AG10803 (cell line): ENCODE measurements around the gene ZBED2.
A peak's percentile ranks its signal among the peaks of the same experiment; 100 is the strongest.
"Not testable (repeated sequence)": the region's sequence is repeated elsewhere in the genome, so short reads cannot be mapped to it uniquely, and the experiment has no call there.

Source experiments
- DNase-seq: peaks from one replicate; pipeline ENCODE4 v3.0.0; 2010; ENCODE audit warnings: low read depth
- H3K4me3 ChIP-seq: 2 replicates; pipeline ENCODE4 v1.5.1; 2011; ENCODE audit warnings: mild to moderate bottlenecking, low read length, control low read depth
- TF ChIP-seq, protein P1 (sequence below): conservative IDR thresholded peaks from 2 replicates; pipeline ENCODE4 v1.5.1; 2011; ENCODE audit warnings: mild to moderate bottlenecking, low read length, control low read depth, inconsistent platforms

ZBED2 gene, protein sequence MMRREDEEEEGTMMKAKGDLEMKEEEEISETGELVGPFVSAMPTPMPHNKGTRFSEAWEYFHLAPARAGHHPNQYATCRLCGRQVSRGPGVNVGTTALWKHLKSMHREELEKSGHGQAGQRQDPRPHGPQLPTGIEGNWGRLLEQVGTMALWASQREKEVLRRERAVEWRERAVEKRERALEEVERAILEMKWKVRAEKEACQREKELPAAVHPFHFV

DNA sequence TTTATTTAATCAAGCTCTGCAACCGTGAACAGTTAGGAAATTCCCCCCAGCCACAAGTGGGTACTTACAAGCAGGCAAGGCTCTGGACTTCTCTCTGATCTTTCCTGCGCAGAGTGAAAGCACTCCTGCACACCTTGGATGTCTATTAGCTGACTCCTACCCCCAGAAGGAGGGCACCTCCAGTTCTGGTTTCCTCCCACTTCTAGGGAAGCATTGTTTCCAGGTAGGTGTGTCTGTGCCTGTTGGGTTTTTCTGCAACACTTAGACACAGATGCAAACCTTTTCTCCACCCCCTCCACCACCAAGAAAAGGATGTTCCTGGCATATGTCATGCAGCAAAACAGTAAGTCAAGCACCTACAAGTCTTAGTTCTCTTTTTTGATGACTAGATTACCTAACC lies at the start of gene ZBED2:
Gene ZBED2, minus strand, starts transcription at position 115 of the 400 bp plus-strand sequence. CDS start 1,145 bp downstream, outside the sequence.
- TF ChIP-seq, protein P1, sequence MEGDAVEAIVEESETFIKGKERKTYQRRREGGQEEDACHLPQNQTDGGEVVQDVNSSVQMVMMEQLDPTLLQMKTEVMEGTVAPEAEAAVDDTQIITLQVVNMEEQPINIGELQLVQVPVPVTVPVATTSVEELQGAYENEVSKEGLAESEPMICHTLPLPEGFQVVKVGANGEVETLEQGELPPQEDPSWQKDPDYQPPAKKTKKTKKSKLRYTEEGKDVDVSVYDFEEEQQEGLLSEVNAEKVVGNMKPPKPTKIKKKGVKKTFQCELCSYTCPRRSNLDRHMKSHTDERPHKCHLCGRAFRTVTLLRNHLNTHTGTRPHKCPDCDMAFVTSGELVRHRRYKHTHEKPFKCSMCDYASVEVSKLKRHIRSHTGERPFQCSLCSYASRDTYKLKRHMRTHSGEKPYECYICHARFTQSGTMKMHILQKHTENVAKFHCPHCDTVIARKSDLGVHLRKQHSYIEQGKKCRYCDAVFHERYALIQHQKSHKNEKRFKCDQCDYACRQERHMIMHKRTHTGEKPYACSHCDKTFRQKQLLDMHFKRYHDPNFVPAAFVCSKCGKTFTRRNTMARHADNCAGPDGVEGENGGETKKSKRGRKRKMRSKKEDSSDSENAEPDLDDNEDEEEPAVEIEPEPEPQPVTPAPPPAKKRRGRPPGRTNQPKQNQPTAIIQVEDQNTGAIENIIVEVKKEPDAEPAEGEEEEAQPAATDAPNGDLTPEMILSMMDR: no peak
- no peak within 1 kb of the TSS for H3K4me3 ChIP-seq
- DNase-seq: no peak

DNA sequence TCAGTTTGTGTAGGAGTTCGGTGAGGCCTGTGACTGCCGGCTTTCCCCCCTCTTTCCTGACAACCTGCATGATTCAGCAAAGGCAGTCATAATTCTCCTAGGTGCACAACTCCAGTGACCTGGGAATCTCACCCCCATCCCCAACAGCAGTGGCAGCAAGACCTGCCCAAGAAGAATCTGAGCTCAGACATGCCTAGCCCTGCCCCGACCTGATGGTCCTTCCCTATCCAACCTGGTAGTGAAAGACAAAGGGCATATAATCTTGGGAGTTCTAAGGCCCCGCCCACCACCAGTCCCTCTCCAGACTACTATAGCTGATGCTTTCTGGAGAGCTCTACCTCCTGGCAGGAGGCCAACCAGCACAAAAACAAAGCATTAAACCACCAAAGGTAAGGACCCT lies 44.2 kb upstream of the ZBED2 start:
- TF ChIP-seq, protein P1: no peak
- no peak overlapping the region for H3K4me3 ChIP-seq
- no peak for DNase-seq

DNA sequence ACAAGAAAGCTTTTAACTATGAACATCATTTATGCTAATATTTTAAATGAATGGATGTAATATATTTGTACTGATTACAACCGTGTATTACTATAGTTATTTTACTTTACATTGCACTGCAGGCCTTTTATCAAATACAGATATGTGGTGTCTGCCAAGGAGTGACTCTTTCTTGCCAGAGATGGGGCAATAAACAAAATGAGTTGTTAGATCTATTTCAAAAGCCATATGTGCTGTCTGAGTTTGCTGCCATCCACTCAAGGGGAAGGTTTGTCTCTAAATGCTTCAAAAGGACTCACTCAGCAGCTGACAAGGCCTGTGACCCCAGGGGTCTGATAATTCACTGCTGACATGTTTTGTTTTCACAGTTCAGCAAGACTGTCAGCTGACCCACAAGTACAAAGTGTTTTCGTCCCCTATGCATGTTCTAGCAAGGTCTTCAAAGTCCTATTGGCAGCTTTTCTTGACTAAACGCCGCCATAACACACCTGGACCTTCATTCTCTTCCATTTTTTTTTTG lies 41.3 kb upstream of the ZBED2 start:
- peak; percentile 21 for DNase-seq
- H3K4me3 ChIP-seq: no peak overlapping the region
- TF ChIP-seq, protein P1: no peak

DNA sequence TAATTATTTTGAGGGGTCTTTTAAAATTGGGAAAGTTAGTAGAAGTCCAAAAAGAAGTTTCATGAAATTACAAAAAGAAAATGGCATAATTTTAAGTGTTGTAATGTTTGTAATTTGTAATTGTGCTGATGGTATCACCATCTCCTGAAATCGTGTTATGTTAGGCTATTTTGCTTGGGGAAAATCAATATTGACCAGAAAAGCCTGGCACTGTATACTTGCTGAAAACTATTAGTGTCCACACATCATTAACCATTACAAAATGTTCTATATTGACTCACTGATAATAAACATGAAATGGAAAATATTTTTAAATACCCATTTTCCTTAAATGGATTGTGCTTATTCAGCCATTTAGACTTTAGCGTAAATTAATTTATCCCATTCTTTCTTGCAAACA lies 40.3 kb upstream of the ZBED2 start:
- H3K4me3 ChIP-seq: no peak overlapping the region
- TF ChIP-seq, protein P1: no peak
- DNase-seq: no peak

DNA sequence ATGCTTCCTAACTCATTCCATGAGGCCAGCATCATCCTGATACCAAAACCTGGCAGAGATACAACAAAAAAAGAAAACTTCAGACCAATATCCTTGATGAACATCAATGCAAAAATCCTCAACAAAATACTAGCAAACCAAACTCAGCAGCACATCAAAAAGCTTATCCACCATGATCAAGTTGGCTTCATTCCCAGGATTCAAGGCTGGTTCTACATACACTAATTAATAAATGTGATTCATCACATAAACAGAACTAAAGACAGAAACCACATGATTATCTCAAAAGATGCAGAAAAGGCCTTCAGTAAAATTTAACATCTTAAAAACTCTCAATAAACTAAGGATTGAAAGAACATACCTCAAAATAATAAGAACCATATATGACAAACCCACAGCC lies 35.5 kb upstream of the ZBED2 start:
- not testable (repeated sequence) for DNase-seq, H3K4me3 ChIP-seq

DNA sequence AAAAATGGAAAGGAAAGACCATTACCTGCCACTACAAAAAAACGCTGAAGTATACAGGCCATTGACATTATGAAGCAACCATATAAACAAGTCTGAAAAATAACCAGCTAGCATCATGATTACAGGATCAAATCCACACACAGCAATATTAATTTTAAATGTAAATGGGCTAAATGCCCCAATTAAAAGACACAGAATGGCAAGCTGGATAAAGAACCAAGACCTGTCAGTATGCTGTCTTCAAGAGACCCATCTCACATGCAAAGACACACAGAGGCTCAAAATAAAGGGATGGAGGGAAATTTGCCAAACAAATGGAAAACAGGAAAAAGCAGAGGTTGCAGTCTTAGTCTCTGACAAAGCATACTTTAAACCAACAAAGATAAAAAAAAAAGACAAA lies 33.9 kb upstream of the ZBED2 start:
- H3K4me3 ChIP-seq, DNase-seq: not testable (repeated sequence)

DNA sequence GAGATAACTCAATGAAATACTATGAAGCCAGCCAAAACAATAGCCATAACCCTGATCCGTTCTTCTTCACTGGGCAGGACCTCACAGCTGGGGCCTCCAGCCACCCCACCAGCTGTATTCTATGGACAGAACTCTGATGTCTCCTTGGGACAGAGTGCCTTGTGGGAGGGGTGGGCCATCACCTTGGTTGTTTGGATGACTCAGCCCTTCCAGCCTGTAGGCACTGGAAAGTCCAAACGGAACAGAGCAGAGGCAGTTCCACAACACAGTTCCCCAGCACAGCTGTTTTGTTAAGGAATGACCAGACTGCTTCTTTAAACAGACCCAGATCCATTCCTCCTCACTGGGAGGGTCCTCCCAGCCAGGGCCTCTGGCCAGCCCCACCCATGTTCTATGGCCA lies 31.9 kb upstream of the ZBED2 start:
- H3K4me3 ChIP-seq: no peak overlapping the region
- TF ChIP-seq, protein P1: no peak
- no peak for DNase-seq

DNA sequence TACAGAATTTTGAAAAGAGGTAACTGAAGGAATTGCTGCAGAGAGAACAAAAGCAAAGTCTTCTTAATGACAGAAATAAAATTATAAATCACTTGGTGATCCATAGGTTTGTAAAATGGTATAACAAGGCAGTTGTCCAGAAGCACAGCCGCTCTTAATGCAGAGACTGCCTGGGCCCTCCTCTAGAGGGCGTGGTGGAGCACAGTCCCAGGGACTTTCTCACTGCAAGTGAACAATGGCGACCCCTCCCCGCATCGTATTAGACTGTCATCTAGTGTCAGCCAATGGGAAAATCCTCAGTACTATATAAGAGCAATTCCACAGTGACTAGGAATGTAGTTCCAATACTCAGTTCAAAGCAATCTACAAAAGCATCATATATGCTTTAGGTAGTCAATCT lies 26.4 kb upstream of the ZBED2 start:
- TF ChIP-seq, protein P1: 0 out of 2 replicates have a peak, but pooled peaks have one; percentile 6
- no peak overlapping the region for H3K4me3 ChIP-seq
- DNase-seq: no peak
